ENCODE results near the gene ALX3.
A peak's percentile ranks its signal among the peaks of the same experiment; 100 is the strongest.

ALX3 gene

GRCh38 chr1:110063781-110064180 lies 6.7 kb downstream of the ALX3 start:
- DNase-seq, result no peak

GRCh38 chr1:110062612-110063011 lies 7.9 kb downstream of the ALX3 start:
- DNase-seq, result no peak

- no peak for DNase-seq
Measured at GRCh38 chr1:110061341-110061740, 9.1 kb downstream of the ALX3 start.

GRCh38 chr1:110060662-110061060 lies 9.8 kb downstream of the ALX3 start:
- DNase-seq, result no peak

- peak; percentile 91 for DNase-seq
Measured at GRCh38 chr1:110060034-110060661, 10.3 kb downstream of the ALX3 start.

GRCh38 chr1:110059133-110059863 lies 11.2 kb downstream of the ALX3 start:
- no peak for DNase-seq

GRCh38 chr1:110058591-110058990 lies 11.9 kb downstream of the ALX3 start:
- no peak for DNase-seq

- DNase-seq, result no peak
Measured at GRCh38 chr1:110057963-110058518, 12.4 kb downstream of the ALX3 start.

- DNase-seq, result no peak
Measured at GRCh38 chr1:110056776-110057175, 13.7 kb downstream of the ALX3 start.

- DNase-seq, result no peak
Measured at GRCh38 chr1:110056285-110056683, 14.2 kb downstream of the ALX3 start.

- no peak for DNase-seq
Measured at GRCh38 chr1:110055493-110056284, 14.8 kb downstream of the ALX3 start.

- peak; percentile 90 for DNase-seq
Measured at GRCh38 chr1:110053552-110054428, 16.7 kb downstream of the ALX3 start.

GRCh38 chr1:110051262-110051648 lies 19.2 kb downstream of the ALX3 start:
- no peak for DNase-seq

GRCh38 chr1:110050602-110051261 lies 19.7 kb downstream of the ALX3 start:
- DNase-seq, result peak; percentile 21

- DNase-seq, result peak; percentile 62
Measured at GRCh38 chr1:110049801-110050601, 20.5 kb downstream of the ALX3 start.

GRCh38 chr1:110048923-110049601 lies 21.4 kb downstream of the ALX3 start:
- no peak for DNase-seq

- DNase-seq, result no peak
Measured at GRCh38 chr1:110048240-110048639, 22.2 kb downstream of the ALX3 start.

- DNase-seq, result no peak
Measured at GRCh38 chr1:110047463-110047862, 23.0 kb downstream of the ALX3 start.

GRCh38 chr1:110043016-110043415 lies 27.5 kb downstream of the ALX3 start:
- DNase-seq, result no peak

- DNase-seq, result peak; percentile 73
Measured at GRCh38 chr1:110040548-110040947, 29.9 kb downstream of the ALX3 start.
